ENCODE results near the gene WDR20. TPM values are rescaled to one million over a fixed set of nuclear protein-coding genes. Genes with fewer than 3 reads are reported as not detected.

Gene WDR20
- total RNA-seq, 2 experiments from 2014 or later, result 13.3 to 31.0 TPM

DNA sequence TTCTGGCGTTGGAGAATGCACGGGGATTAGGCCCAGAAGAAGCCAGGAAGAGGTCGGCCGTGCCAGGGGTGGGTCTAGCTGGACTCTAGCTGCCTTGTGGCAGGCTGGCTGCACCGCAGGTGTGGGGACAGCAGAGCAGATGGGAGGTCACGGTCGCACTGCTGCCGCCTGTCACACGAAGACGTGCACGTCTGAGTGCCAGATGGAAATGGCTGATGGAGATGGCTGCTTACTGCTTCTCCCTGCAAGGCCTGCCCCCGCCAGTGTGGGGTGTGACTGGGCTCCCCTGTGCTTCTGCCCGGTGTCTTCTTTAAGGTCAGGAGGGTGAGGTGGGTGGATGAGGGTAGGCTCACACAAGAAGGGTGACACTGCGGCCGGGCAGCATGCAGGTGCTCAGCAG lies 86.2 kb downstream of the WDR20 start:
- DNase-seq (ENCODE audit: low spot score), result no peak
- CTCF ChIA-PET (ENCODE audit: unreplicated experiment), result no interaction called here
- POLR2A ChIA-PET, result no interaction called here

DNA sequence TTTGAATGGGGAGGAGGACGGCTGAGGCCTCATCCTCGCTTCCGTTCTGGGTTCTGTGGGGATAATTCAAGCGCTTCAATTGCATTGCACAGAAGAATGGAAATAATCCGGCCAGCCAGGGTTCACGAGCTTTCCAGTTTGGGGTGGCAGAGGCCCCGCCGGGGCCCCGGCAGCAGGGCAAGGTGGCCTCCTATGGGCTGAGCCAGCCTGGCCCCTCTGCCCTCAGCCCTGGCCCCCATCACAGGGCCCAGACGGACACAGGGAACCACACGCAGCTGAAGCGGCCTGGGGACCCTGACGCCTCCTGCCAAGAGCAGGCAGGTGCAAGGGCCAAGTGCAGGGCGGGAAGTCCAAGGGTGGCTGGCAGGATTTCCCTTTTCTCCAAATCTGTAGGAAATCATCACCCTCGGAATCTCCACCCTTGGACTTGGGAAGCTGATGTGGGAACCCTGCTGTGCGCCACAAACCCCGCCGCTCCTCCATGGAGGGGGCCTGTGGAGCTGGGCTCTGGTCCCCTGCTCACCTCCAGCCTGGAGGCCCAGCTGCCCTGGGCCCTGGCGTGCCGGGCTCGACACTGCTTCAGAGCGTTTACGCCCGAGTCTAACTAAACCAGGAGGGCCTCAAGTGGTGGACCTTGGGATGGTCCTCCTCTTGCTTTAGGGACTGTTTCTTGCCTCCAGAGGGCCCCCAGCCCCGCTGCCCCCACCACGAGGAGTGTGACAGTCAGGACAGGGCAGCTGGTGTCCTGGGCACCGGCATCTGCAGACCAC lies 86.8 kb downstream of the WDR20 start:
- H3K79me2 ChIP-seq (ENCODE audit: insufficient read depth, low read depth, low read length), result no peaks in the 10 kb centered on the region
- no peaks in the 10 kb centered on the region for H3K9me3 ChIP-seq (ENCODE audit: low read length)
- no TSS peak for BruUV-seq (replicated peaks)
- no peak overlapping the region for H2AFZ ChIP-seq (ENCODE audit: low read length)
- H3K27ac ChIP-seq (ENCODE audit: low read depth, low read length, poor library complexity, severe bottlenecking), result no peak overlapping the region
- TF ChIP-seq, protein P1, sequence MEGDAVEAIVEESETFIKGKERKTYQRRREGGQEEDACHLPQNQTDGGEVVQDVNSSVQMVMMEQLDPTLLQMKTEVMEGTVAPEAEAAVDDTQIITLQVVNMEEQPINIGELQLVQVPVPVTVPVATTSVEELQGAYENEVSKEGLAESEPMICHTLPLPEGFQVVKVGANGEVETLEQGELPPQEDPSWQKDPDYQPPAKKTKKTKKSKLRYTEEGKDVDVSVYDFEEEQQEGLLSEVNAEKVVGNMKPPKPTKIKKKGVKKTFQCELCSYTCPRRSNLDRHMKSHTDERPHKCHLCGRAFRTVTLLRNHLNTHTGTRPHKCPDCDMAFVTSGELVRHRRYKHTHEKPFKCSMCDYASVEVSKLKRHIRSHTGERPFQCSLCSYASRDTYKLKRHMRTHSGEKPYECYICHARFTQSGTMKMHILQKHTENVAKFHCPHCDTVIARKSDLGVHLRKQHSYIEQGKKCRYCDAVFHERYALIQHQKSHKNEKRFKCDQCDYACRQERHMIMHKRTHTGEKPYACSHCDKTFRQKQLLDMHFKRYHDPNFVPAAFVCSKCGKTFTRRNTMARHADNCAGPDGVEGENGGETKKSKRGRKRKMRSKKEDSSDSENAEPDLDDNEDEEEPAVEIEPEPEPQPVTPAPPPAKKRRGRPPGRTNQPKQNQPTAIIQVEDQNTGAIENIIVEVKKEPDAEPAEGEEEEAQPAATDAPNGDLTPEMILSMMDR (conservative IDR thresholded peaks at IDR 0.05; ENCODE audit: low read length), result no peak
- no peak for TF ChIP-seq EZH2phosphoT487 (IDR thresholded peaks at IDR 0.05; ENCODE audit: borderline replicate concordance, low read depth, low read length)
- no peaks in the 10 kb centered on the region for H3K9me2 ChIP-seq (ENCODE audit: insufficient read depth, low read length)
- H4K20me1 ChIP-seq (ENCODE audit: insufficient read depth, low read length), result no peaks in the 10 kb centered on the region
- H3K4me2 ChIP-seq (ENCODE audit: low read length), result no peak overlapping the region
- intact Hi-C loops (cut with micrococcal nuclease; ENCODE audit: unreplicated experiment), result no loop called here
- no peaks in the 10 kb centered on the region for H3K36me3 ChIP-seq (ENCODE audit: insufficient read depth, low read length)
- no peak overlapping the region for H3K4me3 ChIP-seq (ENCODE audit: low read depth, low read length, poor library complexity, severe bottlenecking)
- POLR2A ChIA-PET, result no interaction called here
- no peaks in the 10 kb centered on the region for H3K4me1 ChIP-seq (ENCODE audit: insufficient read depth, low read length, poor library complexity, severe bottlenecking)
- DNase-seq (ENCODE audit: low spot score), result no peak
- CTCF ChIA-PET (ENCODE audit: unreplicated experiment), result no interaction called here

More for the DNA sequence above, 86.2 kb downstream of the WDR20 start:
- no peaks in the 10 kb centered on the region for H3K36me3 ChIP-seq (ENCODE audit: insufficient read depth, low read length)
- H3K4me1 ChIP-seq (ENCODE audit: insufficient read depth, low read length, poor library complexity, severe bottlenecking), result no peaks in the 10 kb centered on the region
- no peak overlapping the region for H2AFZ ChIP-seq (ENCODE audit: low read length)
- no peak overlapping the region for H3K4me3 ChIP-seq (ENCODE audit: low read depth, low read length, poor library complexity, severe bottlenecking)
- H3K4me2 ChIP-seq (ENCODE audit: low read length), result no peak overlapping the region
- no peaks in the 10 kb centered on the region for H3K79me2 ChIP-seq (ENCODE audit: insufficient read depth, low read depth, low read length)
- no peak overlapping the region for H3K27ac ChIP-seq (ENCODE audit: low read depth, low read length, poor library complexity, severe bottlenecking)
- no peaks in the 10 kb centered on the region for H4K20me1 ChIP-seq (ENCODE audit: insufficient read depth, low read length)
- H3K9me2 ChIP-seq (ENCODE audit: insufficient read depth, low read length), result no peaks in the 10 kb centered on the region
- no TSS peak for BruUV-seq (replicated peaks)
- intact Hi-C loops (cut with micrococcal nuclease; ENCODE audit: unreplicated experiment), result no loop called here
- H3K9me3 ChIP-seq (ENCODE audit: low read length), result no peaks in the 10 kb centered on the region
- TF ChIP-seq, protein P1 (conservative IDR thresholded peaks at IDR 0.05; ENCODE audit: low read length), result no peak
- TF ChIP-seq EZH2phosphoT487 (IDR thresholded peaks at IDR 0.05; ENCODE audit: borderline replicate concordance, low read depth, low read length), result no peak

DNA sequence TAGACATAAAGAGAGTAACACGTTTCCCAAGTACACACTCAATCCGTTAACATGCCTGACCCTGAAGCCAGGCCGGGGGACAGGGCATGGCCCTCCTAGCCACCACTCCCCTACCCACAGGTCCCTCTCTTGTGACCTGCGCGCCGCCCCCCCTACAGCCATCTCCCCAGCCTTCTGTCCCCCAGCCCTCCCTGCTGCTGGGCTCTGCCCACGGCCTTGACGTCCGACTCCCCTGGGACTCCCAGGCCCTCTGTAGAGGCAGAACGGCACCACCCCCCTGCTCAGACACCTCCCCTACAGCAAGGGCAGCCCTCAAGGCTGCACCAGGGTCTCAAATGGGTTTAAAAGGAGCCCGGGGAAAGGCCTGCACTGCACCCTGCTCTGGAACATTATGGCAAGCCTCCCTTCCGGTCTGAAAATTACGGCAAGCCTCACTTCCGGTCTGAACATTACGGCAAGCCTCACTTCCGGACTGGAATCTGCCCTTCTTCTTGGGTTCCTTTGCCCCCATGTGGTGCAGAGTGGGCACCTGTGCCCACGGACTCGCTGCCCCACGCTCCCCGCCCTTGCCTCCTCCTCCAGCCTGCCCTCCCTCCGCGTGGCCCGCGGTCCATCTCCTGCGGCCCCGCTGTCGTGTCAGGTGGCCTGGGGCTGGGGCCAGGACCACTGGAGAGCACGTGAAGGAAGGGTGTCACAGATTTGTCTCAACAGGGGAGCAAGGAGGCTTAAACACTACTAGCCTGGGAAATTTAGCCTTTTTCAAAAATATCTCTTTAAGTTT lies 87.7 kb downstream of the WDR20 start:
- no peak for DNase-seq (ENCODE audit: low spot score)
- TF ChIP-seq, protein P1 (conservative IDR thresholded peaks at IDR 0.05; ENCODE audit: low read length), result no peak
- TF ChIP-seq EZH2phosphoT487 (IDR thresholded peaks at IDR 0.05; ENCODE audit: borderline replicate concordance, low read depth, low read length), result no peak
- Histone ChIP-seq H3K4me3 (ENCODE audit: low read depth, low read length, poor library complexity, severe bottlenecking) (no peak overlapping the region), H3K27ac (ENCODE audit: low read depth, low read length, poor library complexity, severe bottlenecking) (no peak overlapping the region), H4K20me1 (ENCODE audit: insufficient read depth, low read length) (no peaks in the 10 kb centered on the region), H3K36me3 (ENCODE audit: insufficient read depth, low read length) (no peaks in the 10 kb centered on the region), H3K79me2 (ENCODE audit: insufficient read depth, low read depth, low read length) (no peaks in the 10 kb centered on the region), H2AFZ (ENCODE audit: low read length) (no peak overlapping the region), H3K4me1 (ENCODE audit: insufficient read depth, low read length, poor library complexity, severe bottlenecking) (peaks cover 1% of the 10 kb centered on the region), H3K9me2 (ENCODE audit: insufficient read depth, low read length) (no peaks in the 10 kb centered on the region), H3K9me3 (ENCODE audit: low read length) (no peaks in the 10 kb centered on the region), H3K4me2 (ENCODE audit: low read length) (no peak overlapping the region)
- intact Hi-C loops (cut with micrococcal nuclease; ENCODE audit: unreplicated experiment), result no loop called here
- BruUV-seq (replicated peaks), result no TSS peak
- ChIA-PET POLR2A (no interaction called here), CTCF (ENCODE audit: unreplicated experiment) (no interaction called here)
